H9 (cell line): ENCODE measurements around the gene MPHOSPH10. TPM values are rescaled to one million over a fixed set of nuclear protein-coding genes. Genes with fewer than 3 reads are reported as not detected.

ENCODE experiments used
- DNase-seq: peaks from one replicate; pipeline ENCODE4 v3.0.0-alpha.2; 2017
- H2AFZ ChIP-seq: one replicate; pipeline ENCODE4 v1.6.1; 2013; ENCODE audit warnings: mild to moderate bottlenecking, low read length, control low read depth, moderate library complexity
- H2AK5ac ChIP-seq: 2 replicates; pipeline ENCODE4 v1.6.1; 2013; ENCODE audit warnings: low read length, control low read depth, mixed read lengths; ENCODE audit not compliant: insufficient read length
- H2BK120ac ChIP-seq: one replicate; pipeline ENCODE4 v1.6.1; 2013; ENCODE audit warnings: low read depth, mild to moderate bottlenecking, low read length, control low read depth, inconsistent platforms; ENCODE audit not compliant: poor library complexity, severe bottlenecking
- H2BK12ac ChIP-seq: 2 replicates; pipeline ENCODE4 v1.6.1; 2013; ENCODE audit warnings: low read length, control low read depth, mixed read lengths, low read depth; ENCODE audit not compliant: insufficient read length
- H2BK15ac ChIP-seq: 2 replicates; pipeline ENCODE4 v1.6.1; 2013; ENCODE audit warnings: low read depth, low read length, control low read depth
- H2BK20ac ChIP-seq: one replicate; pipeline ENCODE4 v1.6.1; 2013; ENCODE audit warnings: low read depth, mild to moderate bottlenecking, low read length, control low read depth, inconsistent platforms; ENCODE audit not compliant: poor library complexity, severe bottlenecking
- H2BK5ac ChIP-seq: 2 replicates; pipeline ENCODE4 v1.6.1; 2013; ENCODE audit warnings: low read length, control low read depth, mixed read lengths; ENCODE audit not compliant: insufficient read length
- H3K14ac ChIP-seq: 2 replicates; pipeline ENCODE4 v1.6.1; 2013; ENCODE audit warnings: low read length, control low read depth; ENCODE audit not compliant: insufficient read depth
- H3K18ac ChIP-seq: 2 replicates; pipeline ENCODE4 v1.6.1; 2013; ENCODE audit warnings: low read depth, mild to moderate bottlenecking, mixed read lengths, low read length, control low read depth; ENCODE audit not compliant: insufficient read length
- H3K23ac ChIP-seq: 2 replicates; pipeline ENCODE4 v1.6.1; 2013; ENCODE audit warnings: low read length, control low read depth, mixed read lengths, low read depth; ENCODE audit not compliant: insufficient read length
- H3K23me2 ChIP-seq: 2 replicates; pipeline ENCODE4 v1.6.1; 2013; ENCODE audit warnings: low read depth, mild to moderate bottlenecking, mixed read lengths, low read length, control low read depth; ENCODE audit not compliant: insufficient read length, poor library complexity, severe bottlenecking
- H3K27ac ChIP-seq: 2 replicates; pipeline ENCODE4 v1.5.1; 2013; ENCODE audit warnings: low read length, control low read depth, mixed read lengths, low read depth; ENCODE audit not compliant: insufficient read length
- H3K27me3 ChIP-seq: 2 replicates; pipeline ENCODE4 v1.6.1; 2013; ENCODE audit warnings: low read length, control low read depth, inconsistent platforms; ENCODE audit not compliant: insufficient read depth
- H3K4ac ChIP-seq: 2 replicates; pipeline ENCODE4 v1.6.1; 2013; ENCODE audit warnings: low read depth, mild to moderate bottlenecking, control low read depth, inconsistent platforms, low read length, moderate library complexity
- H3K4me1 ChIP-seq: 2 replicates; pipeline ENCODE4 v1.6.1; 2013; ENCODE audit warnings: low read length, control low read depth, inconsistent platforms; ENCODE audit not compliant: insufficient read depth
- H3K4me2 ChIP-seq: 2 replicates; pipeline ENCODE4 v1.6.1; 2013; ENCODE audit warnings: low read length, control low read depth, mixed read lengths; ENCODE audit not compliant: insufficient read length, insufficient read depth
- H3K56ac ChIP-seq: 2 replicates; pipeline ENCODE4 v1.6.1; 2013; ENCODE audit warnings: low read depth, mild to moderate bottlenecking, mixed read lengths, low read length, control low read depth; ENCODE audit not compliant: insufficient read length
- H3K79me1 ChIP-seq: 2 replicates; pipeline ENCODE4 v1.6.1; 2013; ENCODE audit warnings: low read depth, mild to moderate bottlenecking, moderate library complexity, low read length, control low read depth, inconsistent platforms; ENCODE audit not compliant: insufficient read depth, poor library complexity, severe bottlenecking
- H3K79me2 ChIP-seq: 2 replicates; pipeline ENCODE4 v1.6.1; 2013; ENCODE audit warnings: low read length, control low read depth, inconsistent platforms; ENCODE audit not compliant: insufficient read depth
- H3K9ac ChIP-seq: 2 replicates; pipeline ENCODE4 v1.6.1; 2013; ENCODE audit warnings: low read length, control low read depth, mixed read lengths; ENCODE audit not compliant: insufficient read length; ENCODE audit errors: extremely low read depth
- H3K9me3 ChIP-seq: one replicate; pipeline ENCODE4 v1.6.1; 2013; ENCODE audit warnings: low read depth, low read length, inconsistent platforms; ENCODE audit not compliant: control insufficient read depth
- H3T11ph ChIP-seq: one replicate; pipeline ENCODE4 v1.6.1; 2013; ENCODE audit warnings: mild to moderate bottlenecking, low read length, control low read depth, inconsistent platforms
- H4K20me1 ChIP-seq: one replicate; pipeline ENCODE4 v1.6.1; 2013; ENCODE audit not compliant: control insufficient read depth, insufficient read length, insufficient read depth
- H4K5ac ChIP-seq: 2 replicates; pipeline ENCODE4 v1.6.1; 2013; ENCODE audit warnings: low read depth, mild to moderate bottlenecking, mixed read lengths, low read length, control low read depth; ENCODE audit not compliant: insufficient read length
- H4K8ac ChIP-seq: replicated peaks from 2 replicates; pipeline ENCODE4 v1.6.1; 2013; ENCODE audit warnings: low read length, control low read depth, mixed read lengths, low read depth; ENCODE audit not compliant: insufficient read length
- H4K91ac ChIP-seq: 2 replicates; pipeline ENCODE4 v1.6.1; 2013; ENCODE audit warnings: low read depth, mild to moderate bottlenecking, moderate library complexity, mixed read lengths, low read length, control low read depth; ENCODE audit not compliant: insufficient read length
- H3K27ac Mint-ChIP-seq, 3 experiments: 2 replicates in 2 of 3; 3 replicates in 1 of 3; pipeline ENCODE4 v1.8.0; 2020 to 2021; ENCODE audit warnings: mixed read lengths in 3 of 3, mild to moderate bottlenecking in 1 of 3, moderate library complexity in 1 of 3
- H3K27me3 Mint-ChIP-seq: 2 replicates; pipeline ENCODE4 v1.8.0; 2021; ENCODE audit warnings: low read depth, mild to moderate bottlenecking, moderate library complexity, mixed read lengths
- H3K36me3 Mint-ChIP-seq, 3 experiments: 2 replicates in 2 of 3; 3 replicates in 1 of 3; pipeline ENCODE4 v1.8.0; 2020 to 2021; ENCODE audit warnings: low read depth in 3 of 3, mixed read lengths in 3 of 3; ENCODE audit not compliant: insufficient read depth in 1 of 3
- H3K4me1 Mint-ChIP-seq, 2 experiments: 2 replicates each; pipeline ENCODE4 v1.8.0; 2020; ENCODE audit warnings: mixed read lengths in 2 of 2
- H3K4me3 Mint-ChIP-seq, 2 experiments: 2 replicates in 1 of 2; 3 replicates in 1 of 2; pipeline ENCODE4 v1.8.0; 2020 to 2021; ENCODE audit warnings: mild to moderate bottlenecking in 2 of 2, mixed read lengths in 2 of 2, moderate library complexity in 1 of 2
- H3K9me3 Mint-ChIP-seq, 2 experiments: 2 replicates in 1 of 2; 3 replicates in 1 of 2; pipeline ENCODE4 v1.8.0; 2020; ENCODE audit warnings: mild to moderate bottlenecking in 2 of 2, mixed read lengths in 2 of 2, moderate library complexity in 1 of 2
- WGBS: extraction: QIAGEN DNeasy Blood & Tissue Kit; methylation state at CpG from one replicate; pipeline ENCODE4 v1.1.7; 2013; ENCODE audit warnings: missing lambda C conversion rate, low lambda C conversion rate, mixed read lengths; ENCODE audit not compliant: insufficient read length; ENCODE audit errors: extremely low coverage; 5-methylcytosine and 5-hydroxymethylcytosine counted together
- total RNA-seq: library from RNA; stranded (reverse); gene quantifications from 2 replicates; pipeline ENCODE4 v1.2.1, GENCODE V29; 2021
- TF ChIP-seq, protein P1 (sequence below): fragments of 200-600 bp; sonication (generic); conservative IDR thresholded peaks from 3 replicates; pipeline ENCODE4 v1.8.0; 2021; ENCODE audit warnings: antibody characterized with exemption, mild to moderate bottlenecking

MPHOSPH10 gene
- total RNA-seq, 1 experiment from 2014 or later = 42.1 TPM

DNA sequence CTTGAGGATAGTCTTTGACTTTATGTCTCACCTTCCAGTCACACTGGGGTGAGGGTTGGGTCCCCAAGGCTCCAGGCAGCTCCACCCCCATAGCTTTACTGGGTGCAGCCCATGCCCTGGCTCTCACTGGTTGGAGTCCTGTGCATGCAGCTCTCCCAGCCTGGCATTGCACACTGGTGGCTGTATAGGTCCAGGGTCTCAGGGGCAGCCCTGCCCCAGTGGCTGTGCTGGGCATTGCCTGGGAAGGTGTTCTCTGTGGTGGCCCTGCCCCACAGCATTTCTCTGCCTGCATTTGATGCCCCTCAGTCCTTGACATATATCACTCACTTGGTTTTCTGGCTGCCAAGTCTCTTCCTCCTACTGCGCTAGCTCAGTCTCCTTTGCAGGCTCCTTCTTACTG lies 21.2 kb downstream of the MPHOSPH10 start:
- H3K14ac ChIP-seq = no peak overlapping the region
- H3T11ph ChIP-seq = no peak overlapping the region
- H3K79me1 ChIP-seq = no peaks in the 10 kb centered on the region
- no peaks in the 10 kb centered on the region for H3K27me3 ChIP-seq
- peaks cover 1% of the 10 kb centered on the region; the same call in 1 of the 2 replicates for H3K27me3 Mint-ChIP-seq
- H4K91ac ChIP-seq = no peak overlapping the region
- no peak overlapping the region for H3K27ac ChIP-seq
- no peak overlapping the region for H3K4me2 ChIP-seq
- no peak overlapping the region for H2BK5ac ChIP-seq
- H3K36me3 Mint-ChIP-seq = peaks cover 20 to 38% (median 34%) of the 10 kb centered on the region in 3 experiments; a peak in 6 of 7 replicates
- no peaks in the 10 kb centered on the region; the same call in 1 of the 2 replicates for H3K4me1 ChIP-seq
- H4K5ac ChIP-seq = no peak overlapping the region
- H3K4ac ChIP-seq = no peak overlapping the region
- H3K56ac ChIP-seq = no peak overlapping the region
- H2AFZ ChIP-seq = no peak overlapping the region
- DNase-seq = no peak
- no peaks in the 10 kb centered on the region for H4K20me1 ChIP-seq
- H3K4me1 Mint-ChIP-seq = peaks cover 3 to 14% of the 10 kb centered on the region in 2 experiments
- H3K4me3 Mint-ChIP-seq = no peak overlapping the region
- H3K9ac ChIP-seq = no peak overlapping the region
- H3K9me3 ChIP-seq = no peaks in the 10 kb centered on the region
- no peak overlapping the region for H2BK12ac ChIP-seq
- H3K9me3 Mint-ChIP-seq = no peaks in the 10 kb centered on the region
- no CpG with 5 or more reads among the region's 1 CpG for whole genome bisulfite sequencing
- no peaks in the 10 kb centered on the region for H3K23me2 ChIP-seq
- no peak overlapping the region for H3K18ac ChIP-seq
- no peak overlapping the region; a peak in 1 of 7 replicates for H3K27ac Mint-ChIP-seq
- no peak overlapping the region for H2BK20ac ChIP-seq
- no peak overlapping the region for H4K8ac ChIP-seq
- H3K23ac ChIP-seq = no peak overlapping the region
- H2BK120ac ChIP-seq = no peak overlapping the region
- no peak overlapping the region for H2BK15ac ChIP-seq
- no peaks in the 10 kb centered on the region for H3K79me2 ChIP-seq
- TF ChIP-seq, protein P1, sequence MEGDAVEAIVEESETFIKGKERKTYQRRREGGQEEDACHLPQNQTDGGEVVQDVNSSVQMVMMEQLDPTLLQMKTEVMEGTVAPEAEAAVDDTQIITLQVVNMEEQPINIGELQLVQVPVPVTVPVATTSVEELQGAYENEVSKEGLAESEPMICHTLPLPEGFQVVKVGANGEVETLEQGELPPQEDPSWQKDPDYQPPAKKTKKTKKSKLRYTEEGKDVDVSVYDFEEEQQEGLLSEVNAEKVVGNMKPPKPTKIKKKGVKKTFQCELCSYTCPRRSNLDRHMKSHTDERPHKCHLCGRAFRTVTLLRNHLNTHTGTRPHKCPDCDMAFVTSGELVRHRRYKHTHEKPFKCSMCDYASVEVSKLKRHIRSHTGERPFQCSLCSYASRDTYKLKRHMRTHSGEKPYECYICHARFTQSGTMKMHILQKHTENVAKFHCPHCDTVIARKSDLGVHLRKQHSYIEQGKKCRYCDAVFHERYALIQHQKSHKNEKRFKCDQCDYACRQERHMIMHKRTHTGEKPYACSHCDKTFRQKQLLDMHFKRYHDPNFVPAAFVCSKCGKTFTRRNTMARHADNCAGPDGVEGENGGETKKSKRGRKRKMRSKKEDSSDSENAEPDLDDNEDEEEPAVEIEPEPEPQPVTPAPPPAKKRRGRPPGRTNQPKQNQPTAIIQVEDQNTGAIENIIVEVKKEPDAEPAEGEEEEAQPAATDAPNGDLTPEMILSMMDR = peak; percentile 24; the same call in 2 of the 3 replicates
- H2AK5ac ChIP-seq = no peak overlapping the region
